Measurements from ENCODE around the gene COL23A1. TPM values are rescaled to one million over a fixed set of nuclear protein-coding genes. Genes with fewer than 3 reads are reported as not detected.

The COL23A1 gene
- total and polyA plus RNA-seq, 2 of the 8 experiments (the other 6 are each of a cell fraction or from before 2014, with no cell fraction given): 3.1 to 4.7 TPM

DNA sequence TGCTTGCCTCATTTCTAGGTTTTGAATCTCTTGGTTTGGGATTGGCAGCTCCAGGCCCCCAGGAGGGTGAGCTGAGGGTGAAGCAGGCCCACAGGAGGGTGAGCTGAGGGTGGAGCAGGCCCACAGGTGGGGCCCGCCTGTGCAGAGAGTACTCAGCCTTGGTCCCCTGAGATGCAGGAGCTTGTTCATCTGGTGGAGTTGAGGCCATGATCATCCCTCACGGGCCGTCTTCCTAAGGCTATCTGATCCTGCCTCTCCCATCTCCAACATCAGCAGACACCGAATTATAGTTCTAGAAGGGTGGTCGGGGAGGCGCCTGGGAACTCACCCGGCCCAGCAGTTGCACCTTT is 225.9 kb downstream of the COL23A1 start:
- H2BK5ac ChIP-seq (ENCODE audit: low read depth, low read length): no peak overlapping the region

More for the DNA sequence above, 225.9 kb downstream of the COL23A1 start:
- H3K79me1 ChIP-seq (ENCODE audit: low read depth, low read length): 0 out of 2 replicates have a peak, but pooled peaks cover 2% of the 10 kb centered on the region
- no peak overlapping the region for H3K4ac ChIP-seq (replicated peaks; ENCODE audit: insufficient read length, low read depth, low read length)
- H3K18ac ChIP-seq (ENCODE audit: extremely low read depth, low read length): no peak overlapping the region
- no peak overlapping the region for H2BK12ac ChIP-seq (ENCODE audit: low read depth, low read length)
- 87% methylated on average over 7 of the region's 7 CpGs; no CpG with 5 or more reads in 1 of the 2 experiments for WGBS, 2 experiments (ENCODE audit: extremely low coverage in 1 of 2, insufficient coverage in 1 of 2, insufficient read length in 1 of 2, insufficient replicate concordance in 2 of 2, low coverage in 1 of 2, low lambda C conversion rate in 2 of 2, missing lambda C conversion rate in 1 of 2)
- TF ChIP-seq SP1 (IDR thresholded peaks at IDR 0.05; ENCODE audit: low read depth, low read length) (no peak), RAD21 (IDR thresholded peaks at IDR 0.05 in 1 of 2, conservative IDR thresholded peaks at IDR 0.05 in 1 of 2; ENCODE audit: low read depth in 2 of 2, low read length in 2 of 2) (no peak), SIN3A (conservative IDR thresholded peaks at IDR 0.05 in 1 of 2, IDR thresholded peaks at IDR 0.05 in 1 of 2; ENCODE audit: low read depth in 1 of 2, low read length in 2 of 2) (no peak), POLR2AphosphoS5 (IDR thresholded peaks at IDR 0.05; ENCODE audit: low read depth, low read length) (no peak), JUN (IDR thresholded peaks at IDR 0.05; ENCODE audit: low read depth, low read length) (no peak)
- TF ChIP-seq, protein P1, sequence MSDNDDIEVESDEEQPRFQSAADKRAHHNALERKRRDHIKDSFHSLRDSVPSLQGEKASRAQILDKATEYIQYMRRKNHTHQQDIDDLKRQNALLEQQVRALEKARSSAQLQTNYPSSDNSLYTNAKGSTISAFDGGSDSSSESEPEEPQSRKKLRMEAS (IDR thresholded peaks at IDR 0.05): no peak
- H4K5ac ChIP-seq (ENCODE audit: insufficient read length, low read depth, low read length): no peak overlapping the region
- H3K14ac ChIP-seq (ENCODE audit: insufficient read length): no peak overlapping the region
- ChIA-PET POLR2A (ENCODE audit: partially characterized antibody) (no interaction called here), CTCF (ENCODE audit: partially characterized antibody) (interaction anchor here (0.8 to 1.4 kb wide), 2 partner anchors 10 to 19 kb away, joined by 3 to 7 read pairs; no protein-coding TSS in a partner anchor)
- H3K36me3 ChIP-seq (ENCODE audit: control insufficient read depth in 2 of 4, insufficient read depth in 4 of 4, low read length in 3 of 4): no peaks in the 10 kb centered on the region
- H4K20me1 ChIP-seq (replicated peaks in 1 of 2; ENCODE audit: control insufficient read depth in 1 of 2, insufficient read depth in 2 of 2, low read length in 2 of 2): no peaks in the 10 kb centered on the region
- no peak overlapping the region for H3K9ac ChIP-seq (replicated peaks in 1 of 4; ENCODE audit: extremely low read depth in 1 of 4, low read depth in 3 of 4, low read length in 3 of 4)
- no peak overlapping the region for H2AFZ ChIP-seq (ENCODE audit: low read length)
- DNase-seq (ENCODE audit: low read depth in 1 of 2, low spot score in 2 of 2) (no peak), FAIRE-seq (no peak)
- H2BK15ac ChIP-seq (ENCODE audit: low read length): no peak overlapping the region
- peaks cover 0 to 11% (median 6%) of the 10 kb centered on the region in 4 experiments; a peak in 6 of 7 replicates for H3K4me1 ChIP-seq (replicated peaks in 1 of 4; ENCODE audit: control insufficient read depth in 3 of 4, insufficient read depth in 4 of 4, low read length in 3 of 4)
- H2BK120ac ChIP-seq (replicated peaks; ENCODE audit: low read depth, low read length): no peak overlapping the region
- H3K79me2 ChIP-seq (ENCODE audit: control insufficient read depth in 1 of 2, insufficient read depth in 2 of 2, low read length in 2 of 2): no peaks in the 10 kb centered on the region
- no peaks in the 10 kb centered on the region for H3K27me3 ChIP-seq (replicated peaks in 1 of 4; ENCODE audit: control insufficient read depth in 3 of 4, extremely low read depth in 1 of 4, insufficient read depth in 3 of 4, low read length in 3 of 4)
- H3K56ac ChIP-seq (replicated peaks; ENCODE audit: insufficient read length, low read depth, low read length): no peak overlapping the region
- no peak overlapping the region for H3K4me3 ChIP-seq (ENCODE audit: extremely low read depth in 1 of 4, insufficient read depth in 2 of 4, low read depth in 3 of 4, low read length in 4 of 4)
- no peak overlapping the region for H2AK5ac ChIP-seq (ENCODE audit: low read depth, low read length)
- no peak overlapping the region for H2BK20ac ChIP-seq (ENCODE audit: low read length)
- H3K27ac ChIP-seq (ENCODE audit: low read depth, low read length): no peak overlapping the region
- H3K23me2 ChIP-seq (ENCODE audit: low read depth, low read length): no peaks in the 10 kb centered on the region
- H3K9me3 ChIP-seq (ENCODE audit: insufficient read depth in 2 of 2, low read depth in 1 of 2, low read length in 1 of 2): peaks cover 6 to 9% of the 10 kb centered on the region in 2 experiments; a peak in 3 of 4 replicates
- H3K4me2 ChIP-seq (ENCODE audit: insufficient read depth in 1 of 2, low read depth in 2 of 2, low read length in 2 of 2): no peak overlapping the region
- H4K8ac ChIP-seq (ENCODE audit: extremely low read depth, insufficient read depth, low read length): peak overlapping the region; percentile 35; the same call in 1 of the 2 replicates
- H4K91ac ChIP-seq (replicated peaks; ENCODE audit: insufficient read length, low read length): no peak overlapping the region
- no peak overlapping the region for H3K23ac ChIP-seq (ENCODE audit: insufficient read length)

All from H1 (cell line).